Uterus (tissue), 4 donors: Measurements from ENCODE around the gene RAB15. TPM values are rescaled to one million over a fixed set of nuclear protein-coding genes. Genes with fewer than 3 reads are reported as not detected.

Experiments
- DNase-seq, 2 donors: peaks; one replicate each; pipeline ENCODE4 v3.0.0-alpha.2; 2019 to 2020
- H3K27ac ChIP-seq, 2 donors: fragments of 200-600 bp; sonication (generic); 1 replicate in 1 of 2; 2 replicates in 1 of 2; pipeline ENCODE4 v1.5.1; 2016 to 2018
- H3K27me3 ChIP-seq, 2 donors: fragments of 200-600 bp; sonication (generic); one replicate each; pipeline ENCODE4 v1.5.1; 2018 to 2019; ENCODE audit warnings: control low read depth in 1 of 2
- H3K36me3 ChIP-seq, 2 donors: fragments of 200-600 bp; sonication (generic); one replicate each; pipeline ENCODE4 v1.5.1; 2019; ENCODE audit warnings: control low read depth in 1 of 2
- H3K4me1 ChIP-seq, 2 donors: fragments of 200-600 bp; sonication (generic); one replicate each; pipeline ENCODE4 v1.5.1; 2018 to 2019; ENCODE audit warnings: control low read depth in 1 of 2
- H3K4me3 ChIP-seq, 2 donors: fragments of 200-600 bp; sonication (generic); 1 replicate in 1 of 2; 2 replicates in 1 of 2; pipeline ENCODE4 v1.5.1; 2018 to 2019; ENCODE audit warnings: mild to moderate bottlenecking in 1 of 2
- H3K9me3 ChIP-seq, 2 donors: fragments of 200-600 bp; sonication (generic); one replicate each; pipeline ENCODE4 v1.5.1; 2019; ENCODE audit warnings: control low read depth in 1 of 2
- CTCF ChIP-seq, 4 experiments: fragments of 200-600 bp in 2 of 4; fragments of 450-650 bp in 2 of 4; sonication (generic) in 2 of 4; IDR thresholded peaks; one replicate each; pipeline ENCODE4 v1.5.1; 2016 to 2019; ENCODE audit warnings: antibody characterized with exemption in 4 of 4, mild to moderate bottlenecking in 2 of 4, moderate library complexity in 1 of 4
- POLR2A ChIP-seq, 2 donors: fragments of 450-650 bp; IDR thresholded peaks; one replicate each; pipeline ENCODE4 v1.6.1; 2016; ENCODE audit warnings: antibody characterized with exemption in 2 of 2, mild to moderate bottlenecking in 1 of 2, moderate library complexity in 1 of 2
- intact Hi-C: fragments of 100-400 bp; cut with DNase I; formaldehyde crosslinking; loops from one replicate; pipeline ENCODE4 v1.15.1; 2023; ENCODE audit warnings: low total_unique reads
- total RNA-seq, 4 donors: library from RNA; depleted of rRNA in 3 of 4; stranded (reverse); fragments of >200 nt in 3 of 4; gene quantifications; one replicate each; pipeline versions ENCODE4 v1.1.0 to v1.2.4, GENCODE V29; 2014 to 2023
- donor health status: DM: yes; HTN: yes; CAD: no.

RAB15 gene
- total RNA-seq, 4 donors from 2014 or later = 1.0 to 3.8 (median 3.4) TPM; not detected in 1

DNA sequence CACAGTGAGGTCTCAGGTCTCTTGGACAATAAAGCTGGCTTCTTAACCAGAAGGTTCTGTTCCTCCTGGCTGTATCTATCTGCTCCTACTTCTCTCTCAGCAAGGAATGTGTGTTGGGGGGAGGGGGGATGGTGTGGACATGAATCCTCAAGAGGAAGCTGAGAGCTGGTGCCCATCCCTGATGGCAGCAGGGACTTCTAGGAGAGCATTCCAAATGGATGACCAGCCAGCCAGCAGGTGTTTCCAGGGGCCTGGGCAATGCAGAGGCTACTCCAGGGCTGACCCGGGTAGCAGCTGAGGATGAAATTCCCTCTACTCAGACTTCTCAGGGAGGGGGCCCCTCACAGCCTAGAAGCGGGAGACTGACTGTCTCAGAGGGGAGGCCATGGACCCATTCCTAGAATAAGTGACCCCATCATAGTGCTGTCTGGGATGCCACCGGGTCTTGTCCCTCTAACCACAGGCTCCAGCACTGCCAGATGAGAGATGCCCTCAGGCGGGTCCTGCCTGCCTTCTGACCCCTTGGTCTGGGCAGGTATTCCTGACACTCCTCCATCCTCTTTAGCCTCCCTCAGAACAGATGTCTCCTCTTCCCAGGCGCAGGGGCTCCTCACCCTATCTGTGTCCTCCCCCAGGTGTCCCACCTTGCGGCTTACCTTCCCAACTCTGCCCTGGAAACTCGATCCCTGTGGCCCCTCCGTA lies 1.2 kb downstream of the RAB15 start:
- intact Hi-C loops = no loop called here
- H3K27me3 ChIP-seq = no peaks in the 10 kb centered on the region
- no peaks in the 10 kb centered on the region for H3K36me3 ChIP-seq
- peaks cover 0 to 5% of the 10 kb centered on the region in 2 donors for H3K4me1 ChIP-seq
- no peak overlapping the region for H3K27ac ChIP-seq
- H3K4me3 ChIP-seq = peak overlapping the region; percentile 49 to 66
- H3K9me3 ChIP-seq = no peaks in the 10 kb centered on the region
- TF ChIP-seq CTCF (IDR thresholded peaks at IDR 0.05) (no peak), POLR2A (IDR thresholded peaks at IDR 0.05) (no peak)
- no peak for DNase-seq

DNA sequence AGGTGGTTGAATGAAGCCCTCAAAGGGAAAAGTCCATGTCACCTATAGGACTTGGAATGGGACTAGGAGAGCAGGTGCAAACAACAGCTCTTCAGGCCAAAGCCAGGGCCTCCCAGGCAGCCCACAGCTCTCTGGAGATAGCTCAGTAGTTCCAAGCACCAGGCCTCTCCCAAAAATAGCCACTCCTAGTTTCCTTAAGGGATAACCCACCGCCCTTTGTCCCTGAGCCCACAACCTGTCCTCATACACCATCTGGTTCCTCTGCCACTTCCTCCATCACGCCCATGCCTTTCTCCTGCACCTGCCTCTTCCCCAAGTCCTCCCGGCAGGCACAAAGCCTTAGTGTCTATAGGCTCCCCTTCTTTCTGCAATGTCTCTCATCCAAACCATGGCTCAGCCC lies 2.1 kb downstream of the RAB15 start:
- no peak for DNase-seq
- H3K27ac ChIP-seq = no peak overlapping the region
- intact Hi-C loops = no loop called here
- no peaks in the 10 kb centered on the region for H3K36me3 ChIP-seq
- H3K27me3 ChIP-seq = no peaks in the 10 kb centered on the region
- no peak overlapping the region for H3K4me3 ChIP-seq
- no peaks in the 10 kb centered on the region for H3K9me3 ChIP-seq
- peaks cover 0 to 5% of the 10 kb centered on the region in 2 donors for H3K4me1 ChIP-seq
- TF ChIP-seq POLR2A (IDR thresholded peaks at IDR 0.05) = no peak
- no peak for TF ChIP-seq CTCF (IDR thresholded peaks at IDR 0.05)

DNA sequence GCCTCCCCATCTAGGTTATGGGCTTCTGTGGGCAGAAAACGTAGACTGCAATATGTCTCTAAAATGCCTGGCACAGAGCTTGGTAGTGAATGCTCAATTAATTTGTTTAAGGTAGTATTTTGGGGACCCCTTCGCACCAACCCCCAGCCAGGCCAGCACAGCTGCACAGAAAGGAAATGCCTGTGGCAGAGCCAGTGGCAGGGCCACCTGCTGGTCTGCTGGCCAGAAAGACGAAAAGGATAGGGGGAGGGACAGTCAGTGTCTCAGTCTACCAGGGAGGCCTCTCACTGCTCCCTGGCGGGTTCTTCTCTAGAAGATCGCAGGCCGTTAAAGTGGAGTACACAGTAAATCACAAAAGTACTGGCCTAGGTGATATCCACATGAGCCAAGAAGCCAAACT lies 3.5 kb downstream of the RAB15 start:
- Histone ChIP-seq H3K36me3 (no peaks in the 10 kb centered on the region), H3K9me3 (no peaks in the 10 kb centered on the region), H3K27ac (no peak overlapping the region), H3K4me1 (peaks cover 0 to 5% of the 10 kb centered on the region in 2 donors), H3K27me3 (no peaks in the 10 kb centered on the region), H3K4me3 (no peak overlapping the region)
- no peak for TF ChIP-seq POLR2A (IDR thresholded peaks at IDR 0.05)
- no peak for TF ChIP-seq CTCF (IDR thresholded peaks at IDR 0.05)
- intact Hi-C loops = no loop called here
- DNase-seq = no peak

DNA sequence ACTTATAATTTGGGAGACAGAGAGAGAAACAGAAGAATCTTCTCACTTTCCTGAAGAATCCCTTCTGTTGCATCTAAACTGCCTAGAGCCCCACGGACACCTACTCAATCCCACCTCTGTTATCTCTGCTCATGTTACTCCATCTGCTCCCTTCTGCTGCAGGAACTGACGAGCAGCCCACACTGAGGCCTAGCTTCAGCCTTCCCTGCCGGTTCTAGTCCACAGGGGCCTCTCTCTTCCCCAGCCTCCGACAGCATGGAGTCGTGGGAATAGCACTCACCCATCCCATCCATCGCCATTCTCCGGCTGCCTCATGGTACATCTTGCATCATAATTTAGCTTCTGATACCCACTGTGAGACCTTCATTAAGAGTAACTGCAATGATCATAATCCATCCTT lies 4.0 kb downstream of the RAB15 start:
- Histone ChIP-seq H3K4me1 (peaks cover 0 to 5% of the 10 kb centered on the region in 2 donors), H3K36me3 (no peaks in the 10 kb centered on the region), H3K27me3 (no peaks in the 10 kb centered on the region), H3K9me3 (no peaks in the 10 kb centered on the region), H3K27ac (no peak overlapping the region), H3K4me3 (no peak overlapping the region)
- intact Hi-C loops = no loop called here
- DNase-seq = no peak
- TF ChIP-seq POLR2A (IDR thresholded peaks at IDR 0.05) (no peak), CTCF (IDR thresholded peaks at IDR 0.05) (no peak)

- intact Hi-C loops = no loop called here
- no peaks in the 10 kb centered on the region for H3K36me3 ChIP-seq
- no peak overlapping the region for H3K27ac ChIP-seq
- H3K27me3 ChIP-seq = no peaks in the 10 kb centered on the region
- peaks cover 0 to 5% of the 10 kb centered on the region in 2 donors for H3K4me1 ChIP-seq
- no peak overlapping the region for H3K4me3 ChIP-seq
- no peak for TF ChIP-seq CTCF (IDR thresholded peaks at IDR 0.05)
- TF ChIP-seq POLR2A (IDR thresholded peaks at IDR 0.05) = no peak
- H3K9me3 ChIP-seq = no peaks in the 10 kb centered on the region
- DNase-seq = no peak
These were observed 5.2 kb downstream of the RAB15 start for GRCh38 chr14:64966976-64967375.
